GM18507 (cell line): ENCODE measurements around the gene GDF2.

Experiments used
- DNase-seq: peaks from one replicate; pipeline ENCODE4 v3.0.0; 2011; ENCODE audit warnings: low read depth; ENCODE audit not compliant: insufficient read length; ENCODE audit errors: extremely low spot score
- FAIRE-seq: peaks from 2 replicates; lab custom pipeline; 2011; peaks lifted over from hg19 to GRCh38; lab: Jason Lieb, UNC

Gene GDF2

GRCh38 chr10:47289921-47290320 lies 32.3 kb upstream of the GDF2 start:
- no peak for FAIRE-seq
- no peak for DNase-seq

DNA sequence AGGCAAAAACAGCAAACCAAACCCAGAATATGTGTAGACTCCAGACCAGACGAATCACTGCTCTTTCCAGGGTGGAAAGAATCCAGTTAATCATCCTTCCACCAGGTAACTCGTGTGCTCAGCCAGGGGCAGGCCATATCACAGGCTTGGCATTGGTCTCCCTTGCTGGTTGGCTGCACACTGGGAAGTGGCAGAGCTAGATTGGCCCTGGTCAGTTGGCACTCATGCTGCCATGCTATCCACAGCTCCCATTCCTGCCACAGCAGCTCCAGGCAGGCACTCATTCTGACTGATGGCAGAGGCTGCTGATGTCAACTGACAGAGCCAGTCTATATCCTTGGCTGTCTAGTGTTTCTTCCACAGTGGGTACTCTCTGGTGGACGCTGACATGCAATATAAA lies 31.9 kb upstream of the GDF2 start:
- no peak for DNase-seq
- FAIRE-seq = no peak

- no peak for DNase-seq
- FAIRE-seq = no peak
Measured at GRCh38 chr10:47291682-47292081, 30.6 kb upstream of the GDF2 start.

DNA sequence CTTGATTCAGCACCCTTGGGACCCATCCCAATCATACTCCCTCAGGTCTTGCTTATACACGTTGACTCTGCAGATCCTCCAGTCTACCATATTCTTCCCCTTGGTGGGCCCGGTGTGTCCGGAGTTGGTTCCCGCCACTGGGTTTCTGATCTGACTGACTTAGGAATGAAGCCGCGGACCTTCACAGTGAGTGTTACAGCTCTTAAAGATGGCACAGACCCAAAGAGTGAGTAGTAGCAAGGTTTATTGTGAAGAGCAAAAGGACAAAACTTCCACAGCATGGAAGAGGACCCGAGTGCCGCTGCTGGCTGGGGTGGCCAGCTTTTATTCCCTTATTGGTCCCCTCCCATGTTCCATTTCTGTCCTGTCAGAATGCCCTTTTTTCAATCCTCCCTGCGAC lies 28.2 kb upstream of the GDF2 start:
- DNase-seq (no peak), FAIRE-seq (no peak)

DNA sequence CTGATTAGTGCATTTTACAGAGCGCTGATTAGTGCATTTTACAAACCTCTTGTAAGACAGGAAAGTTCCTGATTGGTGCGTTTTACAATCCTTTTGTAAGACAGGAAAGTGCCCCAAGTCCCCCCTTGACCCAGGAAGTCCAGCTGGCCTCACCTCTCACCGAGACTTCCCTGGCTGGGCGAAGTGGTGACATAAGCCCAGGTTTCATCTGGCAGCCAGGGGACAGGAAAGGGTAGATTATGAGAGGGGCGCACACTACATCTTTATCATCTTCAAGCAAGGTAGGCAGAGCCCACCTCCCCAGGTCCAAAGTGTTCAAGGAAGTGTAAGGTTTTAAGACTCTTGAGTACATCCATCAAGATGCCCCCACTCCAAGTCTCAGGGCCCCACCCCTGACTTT lies 27.8 kb upstream of the GDF2 start:
- DNase-seq (no peak), FAIRE-seq (no peak)

DNA sequence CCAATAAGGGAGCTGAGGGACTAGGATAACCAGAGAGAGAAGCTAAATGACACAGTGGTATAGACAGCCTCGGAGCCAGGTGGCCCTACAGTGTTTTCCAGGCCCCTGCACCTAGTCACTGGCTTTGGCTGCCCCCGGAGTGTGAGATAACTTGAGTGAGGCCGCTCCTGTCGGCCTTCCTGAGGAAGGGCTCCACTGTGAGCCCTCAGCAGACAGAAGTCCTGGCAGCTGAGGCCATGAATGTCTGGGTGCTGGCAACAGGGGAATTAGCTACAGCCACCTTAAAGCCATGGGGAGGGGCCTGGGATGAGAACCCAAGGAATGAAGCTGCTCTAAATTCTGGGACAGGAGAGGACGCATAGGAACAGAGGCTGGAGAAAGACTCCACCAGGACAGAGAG lies 26.8 kb upstream of the GDF2 start:
- DNase-seq = no peak
- FAIRE-seq = no peak

- FAIRE-seq (no peak), DNase-seq (no peak)
Measured at GRCh38 chr10:47296156-47296894, 25.9 kb upstream of the GDF2 start.

DNA sequence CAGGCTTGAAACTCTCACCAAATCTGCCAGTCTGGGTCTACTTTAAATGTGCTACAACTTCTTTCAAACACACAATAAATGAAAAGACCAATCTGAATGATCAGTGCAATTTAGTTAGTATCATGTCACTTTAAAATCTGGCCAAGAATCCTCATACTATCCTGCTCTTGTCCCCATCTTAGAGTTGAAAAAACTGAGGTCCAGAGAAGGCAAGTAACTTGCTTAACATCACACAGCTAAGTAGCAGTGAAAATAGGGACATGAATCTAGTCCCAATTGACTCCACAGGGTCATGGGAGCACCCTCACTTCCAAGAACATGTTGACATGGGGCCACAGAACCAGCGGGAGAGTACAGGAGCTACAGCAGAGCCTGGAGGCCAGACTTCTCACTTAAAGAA lies 25.3 kb upstream of the GDF2 start:
- FAIRE-seq (no peak), DNase-seq (no peak)

- DNase-seq (no peak), FAIRE-seq (no peak)
Measured at GRCh38 chr10:47297866-47298540, 24.3 kb upstream of the GDF2 start.

DNA sequence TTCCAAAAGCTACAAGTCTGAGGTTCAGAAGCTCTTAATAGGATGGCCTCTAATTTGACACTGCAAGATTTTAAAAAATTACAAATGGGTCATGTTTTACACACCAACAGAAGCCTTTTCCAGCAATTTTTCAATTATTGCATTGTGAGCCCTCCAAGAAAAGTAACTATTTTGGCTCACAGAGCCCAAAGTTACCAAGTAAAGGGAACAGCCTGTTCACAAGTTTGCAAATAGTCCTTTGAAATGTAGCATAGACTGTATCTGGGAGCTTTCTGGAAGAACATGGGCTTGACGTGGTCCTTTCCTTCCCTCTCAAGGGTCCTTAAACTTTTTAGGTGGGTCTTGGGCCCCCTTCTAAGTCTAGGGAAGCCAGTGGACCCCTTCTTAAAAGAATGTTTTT lies 23.5 kb upstream of the GDF2 start:
- FAIRE-seq = no peak
- DNase-seq = no peak

GRCh38 chr10:47299611-47300428 lies 22.4 kb upstream of the GDF2 start, which contains the start of gene GDF10:
TSS of gene GDF10 (plus strand) at chr10:47300197. CDS start at chr10:47300652, 455 bp downstream.
- no peak for FAIRE-seq
- DNase-seq = no peak

GRCh38 chr10:47300429-47300931 lies 21.8 kb upstream of the GDF2 start:
- FAIRE-seq = no peak

DNA sequence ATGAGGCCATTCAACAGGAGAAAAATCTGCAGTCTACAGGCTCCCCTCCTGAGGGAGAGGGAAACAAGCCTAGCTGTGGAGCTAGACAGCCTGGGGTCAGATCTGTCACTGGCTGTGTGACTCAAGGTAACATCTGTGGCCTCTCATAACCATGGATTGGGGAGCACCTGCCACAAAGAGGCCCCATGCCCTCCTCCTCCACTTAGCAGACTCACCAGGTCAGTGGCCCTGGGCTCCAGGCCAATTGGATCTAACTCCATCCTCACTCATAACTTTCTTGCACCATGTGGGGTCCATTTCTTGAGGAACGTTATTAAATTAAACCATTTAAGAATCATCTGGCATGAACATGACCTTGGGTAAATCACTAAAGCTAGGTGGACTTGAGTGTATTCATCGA lies 20.4 kb upstream of the GDF2 start:
- no peak for FAIRE-seq

More at GRCh38 chr10:47300429-47300931, 21.8 kb upstream of the GDF2 start:
- DNase-seq = no peak

DNA sequence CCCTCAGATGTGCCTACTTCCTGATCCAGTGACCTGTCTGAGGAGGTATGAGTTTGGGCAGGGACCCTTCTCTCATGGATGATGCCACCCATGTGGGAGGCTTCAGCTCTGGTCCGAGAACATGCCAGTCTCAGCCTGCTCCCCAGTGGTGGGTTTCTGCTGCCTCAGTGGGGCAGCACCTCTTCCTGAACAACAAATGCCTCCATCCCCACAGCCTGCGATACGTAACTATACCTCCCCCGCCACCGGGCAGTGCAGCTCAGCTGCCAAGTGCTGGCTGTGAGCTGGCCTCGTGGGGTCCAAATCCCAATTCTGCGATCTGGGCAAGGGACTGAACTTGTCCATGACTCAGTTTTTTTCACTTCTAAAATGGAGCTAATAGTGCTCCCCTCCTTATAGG lies 19.1 kb upstream of the GDF2 start:
- FAIRE-seq = no peak
- no peak for DNase-seq

More for the DNA sequence above, 20.4 kb upstream of the GDF2 start:
- no peak for DNase-seq

DNA sequence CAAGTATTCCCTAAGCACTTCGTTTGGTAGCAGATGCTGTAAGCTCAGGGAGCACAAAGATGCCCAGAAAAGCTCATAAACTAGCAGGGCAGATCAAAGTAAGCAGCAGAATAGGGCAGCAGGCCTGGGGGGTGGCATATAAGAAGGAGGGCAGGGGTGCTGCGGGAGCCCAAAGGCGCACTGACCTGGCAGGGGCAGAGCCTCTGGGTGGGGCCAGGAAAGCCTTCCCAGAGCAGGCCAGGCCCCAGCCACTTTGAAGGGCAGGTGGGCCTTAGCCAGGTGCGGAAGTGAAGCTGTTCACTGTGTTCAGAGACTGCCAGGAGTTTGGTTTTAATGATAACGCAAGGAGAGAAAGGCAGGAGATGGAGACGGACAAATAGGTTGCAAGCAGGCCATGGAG lies 18.4 kb upstream of the GDF2 start:
- no peak for DNase-seq
- FAIRE-seq = no peak

DNA sequence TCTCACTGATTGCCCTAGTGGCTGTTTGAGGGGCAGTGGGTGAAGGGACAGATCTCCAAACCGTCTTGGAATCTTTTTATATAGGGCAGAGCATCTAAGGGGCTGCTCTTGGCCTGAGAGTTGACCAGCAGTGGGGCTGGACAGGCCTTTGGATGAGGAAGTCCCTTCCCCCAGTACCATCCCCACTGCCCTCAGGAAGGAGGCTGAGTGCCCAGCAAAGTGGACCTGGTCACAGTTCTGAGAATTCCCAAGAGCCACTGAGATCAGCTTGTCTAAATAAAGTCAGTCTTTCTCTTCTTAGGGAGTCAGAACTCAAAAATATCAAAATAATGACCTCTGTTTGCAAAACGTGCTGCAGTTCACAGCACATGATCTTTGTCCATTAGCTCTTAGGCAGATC lies 16.7 kb upstream of the GDF2 start:
- no peak for FAIRE-seq
- DNase-seq = no peak

- no peak for DNase-seq
- no peak for FAIRE-seq
Measured at GRCh38 chr10:47306387-47307210, 15.7 kb upstream of the GDF2 start.

- FAIRE-seq (no peak), DNase-seq (no peak)
Measured at GRCh38 chr10:47307381-47307780, 14.9 kb upstream of the GDF2 start.

DNA sequence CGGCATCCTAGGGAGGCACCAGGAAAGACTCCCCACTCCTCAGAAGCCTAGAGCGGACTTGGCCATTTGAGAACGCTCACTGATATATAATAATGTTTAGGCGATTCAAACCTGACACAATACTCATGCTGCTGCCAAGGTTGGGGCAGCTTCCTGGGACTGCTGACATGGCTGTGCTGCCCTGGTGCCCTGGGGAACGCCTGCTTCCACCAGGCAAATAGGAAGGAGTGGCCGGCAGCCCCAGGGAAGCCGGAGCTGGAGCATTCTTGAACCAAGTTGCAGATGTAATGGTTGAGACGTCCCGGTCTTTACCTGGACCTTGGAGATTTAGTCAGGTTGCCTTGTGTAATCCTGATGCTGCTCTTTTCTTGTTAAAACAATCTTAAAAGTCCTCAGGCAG lies 13.5 kb upstream of the GDF2 start:
- no peak for FAIRE-seq

More for the DNA sequence above, 13.5 kb upstream of the GDF2 start:
- DNase-seq = no peak
